Stomach smooth muscle (tissue), 2 donors: ENCODE measurements around the gene SYCE1L.
"Not testable (repeated sequence)": the region's sequence is repeated elsewhere in the genome, so short reads cannot be mapped to it uniquely, and the experiment has no call there.

Experiments
- H3K27ac ChIP-seq: one replicate; pipeline ENCODE4 v1.7.0; 2013; ENCODE audit warnings: mild to moderate bottlenecking, low read length, inconsistent platforms
- H3K27me3 ChIP-seq, 2 donors: one replicate each; pipeline ENCODE4 v1.7.0; 2013; ENCODE audit warnings: low read length in 2 of 2; ENCODE audit not compliant: insufficient read depth in 2 of 2, control insufficient read depth in 1 of 2
- H3K36me3 ChIP-seq, 2 donors: one replicate each; pipeline ENCODE4 v1.7.0; 2013; ENCODE audit warnings: low read length in 2 of 2; ENCODE audit not compliant: control insufficient read depth in 2 of 2, insufficient read depth in 2 of 2
- H3K4me1 ChIP-seq: one replicate; pipeline ENCODE4 v1.7.0; 2013; ENCODE audit warnings: low read length; ENCODE audit not compliant: control insufficient read depth, insufficient read depth
- H3K4me3 ChIP-seq, 2 donors: one replicate each; pipeline ENCODE4 v1.7.0; 2013; ENCODE audit warnings: low read length in 2 of 2
- H3K9ac ChIP-seq, 2 donors: one replicate each; pipeline ENCODE4 v1.7.0; 2013; ENCODE audit warnings: low read length in 2 of 2, mild to moderate bottlenecking in 1 of 2
- H3K9me3 ChIP-seq, 2 donors: one replicate each; pipeline ENCODE4 v1.7.0; 2013; ENCODE audit warnings: low read length in 2 of 2; ENCODE audit not compliant: control insufficient read depth in 2 of 2
- donor health status: healthy.
- donor health status: Pancreatic carcinoma.

SYCE1L gene

GRCh38 chr16:77172951-77173350 is 26.3 kb upstream of the SYCE1L start:
- Histone ChIP-seq H3K9ac (no peak overlapping the region), H3K27me3 (peaks cover 0 to 3% of the 10 kb centered on the region in 2 donors), H3K4me3 (no peak overlapping the region), H3K27ac (no peak overlapping the region), H3K9me3 (no peaks in the 10 kb centered on the region), H3K4me1 (no peaks in the 10 kb centered on the region), H3K36me3 (no peaks in the 10 kb centered on the region)

GRCh38 chr16:77183137-77183536 is 16.1 kb upstream of the SYCE1L start:
- H3K4me3 ChIP-seq: no peak overlapping the region
- H3K4me1 ChIP-seq: no peaks in the 10 kb centered on the region
- no peak overlapping the region for H3K9ac ChIP-seq
- H3K36me3 ChIP-seq: no peaks in the 10 kb centered on the region
- H3K27ac ChIP-seq: no peak overlapping the region
- no peaks in the 10 kb centered on the region for H3K27me3 ChIP-seq
- H3K9me3 ChIP-seq: no peaks in the 10 kb centered on the region

- H3K27me3 ChIP-seq, H3K36me3 ChIP-seq, H3K27ac ChIP-seq, H3K9me3 ChIP-seq, H3K4me1 ChIP-seq, H3K4me3 ChIP-seq, H3K9ac ChIP-seq: not testable (repeated sequence)
Measured at GRCh38 chr16:77186298-77186697, 12.9 kb upstream of the SYCE1L start.

GRCh38 chr16:77190190-77190477 is 9.1 kb upstream of the SYCE1L start:
- Histone ChIP-seq H3K36me3 (peaks cover 12 to 13% of the 10 kb centered on the region in 2 donors), H3K4me1 (peaks cover 8% of the 10 kb centered on the region), H3K27ac (peak overlapping the region; percentile 99), H3K9me3 (no peaks in the 10 kb centered on the region), H3K27me3 (no peaks in the 10 kb centered on the region), H3K9ac (peak overlapping the region; percentile 97 to 99), H3K4me3 (peak overlapping the region; percentile 76 to 97)

DNA sequence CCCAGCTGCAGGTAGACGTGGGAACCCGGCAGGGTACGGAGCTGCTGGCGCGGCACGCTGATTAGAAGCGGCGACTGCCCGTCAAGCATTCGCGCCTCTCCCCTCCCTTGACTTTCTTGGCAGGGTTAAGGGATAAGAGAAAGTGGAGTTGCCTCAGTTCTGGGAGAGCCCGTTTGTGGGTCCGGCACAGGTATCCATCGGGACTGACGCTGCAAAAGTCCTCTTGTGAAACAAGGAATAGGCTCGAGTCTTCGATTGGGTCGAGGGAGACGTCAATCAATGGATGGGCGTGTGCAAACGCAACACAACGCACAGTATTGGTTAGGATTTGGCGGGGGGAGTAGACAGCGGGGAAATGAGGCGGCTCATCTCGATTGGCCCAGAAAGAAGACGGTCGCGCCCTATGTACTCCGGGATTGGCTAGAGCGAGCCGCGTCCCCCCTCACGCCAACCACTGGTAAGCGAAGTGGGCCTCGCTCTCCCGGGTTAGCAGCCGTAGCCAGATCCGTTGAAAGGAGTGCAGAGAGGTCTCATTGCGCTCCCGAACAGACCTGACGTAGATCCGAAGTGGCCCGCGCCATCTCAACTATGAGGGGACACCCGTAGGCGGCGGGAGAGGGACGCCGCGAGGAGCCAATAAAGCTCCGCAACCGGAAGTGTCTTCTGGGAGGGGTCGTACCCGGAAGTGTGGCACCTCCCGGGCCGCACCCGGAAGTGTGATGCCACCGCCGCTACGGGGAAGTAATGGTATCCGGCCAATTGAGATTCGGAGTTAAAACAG is 8.5 kb upstream of the SYCE1L start, which contains the start of gene MON1B:
MON1B (plus strand) TSS at position 713 of the 781 bp plus-strand sequence. CDS start 296 bp downstream, outside the sequence.
- Histone ChIP-seq H3K27me3 (no peaks in the 10 kb centered on the region), H3K9ac (peak within 1 kb of the TSS; percentile 97 to 99), H3K4me1 (peaks cover 8% of the 10 kb centered on the region)

GRCh38 chr16:77191259-77191969 is 7.8 kb upstream of the SYCE1L start:
- H3K4me3 ChIP-seq: peak overlapping the region; percentile 77 to 97
- peak overlapping the region; percentile 97 to 99 for H3K9ac ChIP-seq
- no peaks in the 10 kb centered on the region for H3K9me3 ChIP-seq
- H3K36me3 ChIP-seq: peaks cover 19 to 21% of the 10 kb centered on the region in 2 donors
- peak overlapping the region; percentile 99 for H3K27ac ChIP-seq
- peaks cover 8% of the 10 kb centered on the region for H3K4me1 ChIP-seq
- no peaks in the 10 kb centered on the region for H3K27me3 ChIP-seq

More for the DNA sequence above, 8.5 kb upstream of the SYCE1L start, which contains the start of gene MON1B:
- Histone ChIP-seq H3K9me3 (no peaks in the 10 kb centered on the region), H3K27ac (peak within 1 kb of the TSS; percentile 99), H3K36me3 (peaks cover 15 to 18% of the 10 kb centered on the region in 2 donors), H3K4me3 (peak within 1 kb of the TSS; percentile 77 to 97)

DNA sequence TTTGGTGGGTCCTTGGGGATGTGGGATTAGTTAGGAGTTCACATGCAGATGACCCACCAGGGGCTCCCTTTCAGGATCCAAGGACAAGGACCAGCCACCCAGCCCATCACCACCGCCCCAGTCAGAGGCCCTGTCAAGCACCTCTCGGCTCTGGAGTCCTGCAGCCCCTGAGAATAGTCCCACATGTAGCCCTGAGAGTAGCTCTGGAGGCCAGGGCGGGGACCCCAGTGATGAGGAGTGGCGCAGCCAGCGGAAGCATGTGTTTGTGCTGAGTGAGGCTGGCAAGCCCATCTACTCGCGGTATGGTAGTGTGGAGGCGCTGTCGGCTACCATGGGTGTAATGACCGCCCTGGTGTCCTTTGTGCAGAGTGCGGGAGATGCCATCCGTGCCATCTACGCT is 5.8 kb upstream of the SYCE1L start:
- Histone ChIP-seq H3K36me3 (peaks cover 28 to 30% of the 10 kb centered on the region in 2 donors), H3K4me1 (peaks cover 8% of the 10 kb centered on the region), H3K9me3 (no peaks in the 10 kb centered on the region), H3K27me3 (no peaks in the 10 kb centered on the region), H3K27ac (no peak overlapping the region), H3K9ac (no peak overlapping the region), H3K4me3 (no peak overlapping the region)

GRCh38 chr16:77194295-77195231 is 4.6 kb upstream of the SYCE1L start:
- peaks cover 36 to 37% of the 10 kb centered on the region in 2 donors for H3K36me3 ChIP-seq

DNA sequence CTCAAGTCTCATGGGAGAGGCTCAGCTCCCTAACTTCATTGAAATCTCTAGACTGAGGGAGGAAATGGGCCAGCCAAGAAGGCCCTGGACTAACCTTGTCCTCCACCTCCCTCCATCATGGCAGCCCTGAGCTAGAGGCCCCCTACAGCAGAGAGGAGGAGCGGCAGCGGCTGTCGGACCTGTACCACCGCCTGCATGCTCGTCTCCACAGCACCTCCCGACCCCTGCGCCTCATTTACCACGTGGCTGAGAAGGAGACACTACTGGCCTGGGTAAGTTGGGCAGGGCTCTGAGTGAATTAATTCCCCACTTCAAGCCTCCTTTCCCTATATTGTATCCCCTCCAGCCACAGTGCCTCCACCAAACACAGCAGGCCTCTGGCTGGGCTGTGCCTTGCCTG is 3.8 kb upstream of the SYCE1L start:
- no peak overlapping the region for H3K27ac ChIP-seq
- peaks cover 3% of the 10 kb centered on the region for H3K4me1 ChIP-seq
- H3K4me3 ChIP-seq: no peak overlapping the region
- no peaks in the 10 kb centered on the region for H3K27me3 ChIP-seq
- H3K36me3 ChIP-seq: peaks cover 36 to 40% of the 10 kb centered on the region in 2 donors
- H3K9me3 ChIP-seq: no peaks in the 10 kb centered on the region
- H3K9ac ChIP-seq: no peak overlapping the region

More at GRCh38 chr16:77194295-77195231, 4.6 kb upstream of the SYCE1L start:
- H3K27me3 ChIP-seq: no peaks in the 10 kb centered on the region
- H3K4me1 ChIP-seq: peaks cover 8% of the 10 kb centered on the region
- no peak overlapping the region for H3K4me3 ChIP-seq
- no peak overlapping the region for H3K9ac ChIP-seq
- H3K27ac ChIP-seq: no peak overlapping the region
- no peaks in the 10 kb centered on the region for H3K9me3 ChIP-seq

DNA sequence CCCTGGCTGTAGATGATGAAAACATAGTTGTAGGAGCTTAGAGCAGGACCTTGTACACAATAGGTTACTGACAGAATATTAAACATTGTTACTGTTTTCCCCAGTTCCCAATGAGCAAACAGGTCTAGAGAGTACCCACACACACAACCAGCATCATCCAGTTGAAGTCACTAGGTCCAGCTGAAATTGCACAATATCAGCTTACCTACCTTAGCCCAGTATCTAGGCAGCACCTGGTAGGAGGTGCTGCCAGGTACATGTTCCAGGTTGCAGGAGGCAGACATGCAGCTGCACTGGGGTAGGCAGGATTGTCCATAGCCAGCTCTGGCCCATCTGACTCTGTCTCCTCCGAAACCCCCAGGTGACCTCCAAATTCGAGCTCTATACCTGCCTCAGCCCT is 1.5 kb upstream of the SYCE1L start:
- H3K4me3 ChIP-seq: no peak overlapping the region
- no peaks in the 10 kb centered on the region for H3K9me3 ChIP-seq
- no peak overlapping the region for H3K9ac ChIP-seq
- no peaks in the 10 kb centered on the region for H3K27me3 ChIP-seq
- H3K4me1 ChIP-seq: no peaks in the 10 kb centered on the region
- peaks cover 36 to 40% of the 10 kb centered on the region in 2 donors for H3K36me3 ChIP-seq
- no peak overlapping the region for H3K27ac ChIP-seq
